NCI-H2107 treated with DMSO at 0.1 percent for 48 hours (cell line): Measurements from ENCODE around the gene MRPL52.
"Not testable (repeated sequence)": the region's sequence is repeated elsewhere in the genome, so short reads cannot be mapped to it uniquely, and the experiment has no call there.

Experiments used
- DNase-seq: peaks from one replicate; lab custom pipeline; 2025; ENCODE audit not compliant: unreplicated experiment; lab: John Stamatoyannopoulos, UW

MRPL52 gene

DNA sequence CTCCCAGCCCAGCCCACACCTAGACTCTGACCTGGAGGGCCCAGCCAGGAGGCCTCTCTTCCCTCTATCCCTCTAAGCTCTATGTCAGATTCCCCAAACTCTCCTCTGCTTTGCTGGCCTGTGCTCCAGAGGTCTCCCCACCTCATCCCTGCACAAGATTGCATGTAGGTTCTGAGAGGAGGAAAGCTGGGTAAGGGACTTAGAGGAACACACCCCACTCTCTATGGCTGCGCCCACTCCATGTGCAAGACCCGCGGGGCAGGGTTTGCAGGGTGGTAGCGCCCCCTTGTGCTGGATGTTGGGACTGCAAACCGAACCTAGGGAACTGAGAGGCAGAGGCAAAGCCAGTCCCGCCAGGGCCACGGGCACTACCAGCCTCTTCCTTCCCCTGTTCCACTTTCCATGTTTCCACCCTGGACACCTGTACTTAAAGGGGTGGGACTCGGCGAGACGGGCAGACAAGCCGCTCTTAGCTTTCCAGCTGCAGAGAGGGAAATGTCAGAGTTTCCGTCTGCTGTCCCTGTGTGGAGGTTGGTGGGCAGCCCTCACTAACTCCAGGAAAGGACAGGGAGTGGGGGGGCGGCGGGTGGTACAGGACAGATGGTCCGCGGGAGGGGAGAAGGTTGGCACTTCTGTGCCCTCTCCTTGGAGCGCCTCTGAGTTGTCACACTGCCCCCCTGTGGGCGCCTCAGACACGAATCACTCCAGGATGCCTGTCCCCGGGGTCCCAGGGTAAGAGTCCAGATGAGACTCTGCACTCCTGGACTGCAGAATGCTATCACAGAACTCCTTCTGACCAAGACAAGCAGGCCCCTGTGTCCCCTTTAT lies 23.5 kb downstream of the MRPL52 start:
- peak; percentile 63 for DNase-seq

DNA sequence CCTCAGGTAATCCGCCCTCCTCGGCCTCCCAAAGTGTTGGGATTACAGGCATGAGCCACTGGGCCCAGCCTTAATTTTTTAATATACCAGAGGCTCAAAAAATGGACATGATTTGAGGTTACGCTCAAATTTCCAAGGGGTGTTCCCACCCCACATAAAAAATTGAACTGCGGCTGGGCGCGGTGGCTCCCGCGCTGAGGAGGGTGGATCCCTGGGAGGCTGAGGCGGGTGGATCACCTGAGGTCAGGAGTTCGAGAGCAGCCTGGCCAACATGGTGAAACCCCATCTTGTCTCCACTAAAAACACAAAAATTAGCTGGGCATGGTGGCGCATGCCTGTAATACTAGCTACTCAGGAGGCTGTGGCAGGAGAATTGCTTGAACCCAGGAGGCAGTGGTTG lies 24.6 kb downstream of the MRPL52 start:
- DNase-seq: not testable (repeated sequence)

DNA sequence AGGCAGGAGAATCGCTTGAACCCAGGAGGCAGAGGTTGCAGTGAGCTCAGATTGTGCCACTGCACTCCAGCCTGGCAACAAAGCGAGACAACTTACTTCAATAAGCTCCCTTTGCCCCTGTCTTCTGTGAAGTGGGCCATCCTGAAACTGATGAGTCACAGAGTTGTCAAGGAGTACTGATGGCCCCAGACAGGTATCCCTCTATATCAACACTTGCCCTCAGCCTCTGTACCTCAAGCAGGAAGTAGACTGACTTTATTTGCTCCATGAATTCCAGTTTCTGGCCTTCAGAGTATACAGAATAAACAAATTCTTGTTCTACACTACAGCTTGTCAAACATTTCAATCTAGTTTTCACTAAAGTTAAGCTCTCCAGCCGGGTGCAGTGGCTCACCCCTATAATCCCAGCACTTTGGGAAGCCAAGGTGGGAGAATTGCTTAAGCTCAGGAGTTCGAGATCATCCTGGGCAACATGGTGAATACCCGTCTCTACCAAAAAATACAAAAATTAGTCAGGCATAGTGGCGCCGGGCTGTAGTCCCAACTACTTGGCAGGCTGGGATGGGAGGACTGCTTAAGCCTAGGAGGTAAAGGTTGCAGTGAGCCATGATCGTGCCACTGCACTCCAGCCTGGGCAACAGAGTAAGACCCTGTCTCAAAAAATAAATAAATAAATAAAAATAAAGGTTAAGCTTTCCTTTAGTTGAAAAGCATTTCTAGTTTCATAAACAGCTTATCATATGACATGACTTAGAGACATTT lies 25.5 kb downstream of the MRPL52 start:
- DNase-seq: no peak

DNA sequence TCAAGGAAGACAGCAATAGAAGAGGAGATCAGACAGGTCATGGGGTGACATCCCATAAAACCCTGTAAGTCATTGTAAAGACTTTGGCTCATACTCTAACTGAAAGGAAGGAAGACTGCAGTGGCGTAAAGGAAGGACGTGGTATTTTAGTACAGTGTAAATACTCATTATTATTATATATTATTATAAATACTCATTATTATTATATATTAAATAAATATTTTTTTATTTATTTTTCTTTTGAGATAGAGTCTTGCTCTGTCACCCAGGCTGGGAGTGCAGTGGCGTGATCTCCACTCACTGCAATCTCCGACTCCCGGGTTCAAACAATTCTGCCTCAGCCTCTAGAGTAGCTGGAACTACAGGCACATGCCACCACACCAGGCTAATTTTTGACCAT lies 26.7 kb downstream of the MRPL52 start:
- DNase-seq: no peak

DNA sequence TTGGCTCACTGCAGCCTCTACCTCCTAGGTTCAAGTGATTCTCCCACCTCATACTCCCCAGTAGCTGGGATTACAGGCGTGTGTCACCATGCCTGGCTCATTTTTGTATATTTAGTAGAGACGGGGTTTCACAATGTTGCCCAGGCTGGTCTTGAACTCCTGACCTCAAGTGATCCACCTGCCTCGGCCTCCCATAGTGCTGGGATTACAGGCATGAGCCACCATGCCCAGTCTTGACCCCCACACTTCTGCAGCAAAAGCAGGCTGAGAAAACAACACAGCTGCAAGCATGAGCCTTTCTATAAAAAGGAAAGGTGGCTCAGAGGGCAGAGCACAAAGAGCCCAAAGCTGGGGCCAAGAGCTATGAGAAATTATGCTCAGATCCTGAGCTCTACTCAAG lies 30.7 kb downstream of the MRPL52 start:
- DNase-seq: not testable (repeated sequence)

DNA sequence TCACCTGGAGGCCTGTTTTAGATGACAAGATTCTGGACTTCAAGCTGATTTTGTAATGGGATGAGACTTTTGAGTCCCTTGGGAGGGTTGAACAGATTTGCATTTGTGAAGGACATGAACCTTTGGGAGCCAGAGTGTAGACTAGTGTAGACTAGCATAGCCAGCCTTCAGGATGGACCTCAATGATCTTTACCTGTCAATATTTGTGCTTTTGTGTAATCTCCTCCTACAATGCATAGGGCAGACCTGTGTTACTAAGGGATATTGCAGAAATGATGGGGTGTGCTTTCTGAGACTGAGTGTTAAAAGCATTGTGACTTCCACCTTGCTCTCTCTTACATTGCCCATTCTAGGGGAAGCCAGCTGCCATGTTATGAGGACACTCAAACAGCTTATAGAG lies 32.0 kb downstream of the MRPL52 start:
- no peak for DNase-seq

DNA sequence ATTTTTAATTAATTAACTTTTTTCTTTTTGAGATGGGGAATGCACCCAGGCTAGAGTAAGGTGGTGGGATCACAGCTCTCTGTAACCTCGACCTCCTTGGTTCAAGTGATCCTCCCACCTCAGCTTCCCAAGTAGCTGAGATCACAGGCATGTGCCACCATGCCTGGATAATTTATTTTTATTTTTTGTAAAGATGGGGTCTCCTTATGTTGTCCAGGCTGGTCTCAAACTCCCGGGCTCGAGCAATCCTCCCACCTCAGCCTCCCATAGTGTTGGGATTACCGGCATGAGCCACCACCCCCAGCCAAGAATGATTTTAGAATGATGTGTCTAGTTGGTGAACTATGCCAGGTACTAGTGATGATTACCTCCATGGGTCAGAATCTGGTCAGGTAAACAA lies 35.3 kb downstream of the MRPL52 start:
- DNase-seq: no peak

DNA sequence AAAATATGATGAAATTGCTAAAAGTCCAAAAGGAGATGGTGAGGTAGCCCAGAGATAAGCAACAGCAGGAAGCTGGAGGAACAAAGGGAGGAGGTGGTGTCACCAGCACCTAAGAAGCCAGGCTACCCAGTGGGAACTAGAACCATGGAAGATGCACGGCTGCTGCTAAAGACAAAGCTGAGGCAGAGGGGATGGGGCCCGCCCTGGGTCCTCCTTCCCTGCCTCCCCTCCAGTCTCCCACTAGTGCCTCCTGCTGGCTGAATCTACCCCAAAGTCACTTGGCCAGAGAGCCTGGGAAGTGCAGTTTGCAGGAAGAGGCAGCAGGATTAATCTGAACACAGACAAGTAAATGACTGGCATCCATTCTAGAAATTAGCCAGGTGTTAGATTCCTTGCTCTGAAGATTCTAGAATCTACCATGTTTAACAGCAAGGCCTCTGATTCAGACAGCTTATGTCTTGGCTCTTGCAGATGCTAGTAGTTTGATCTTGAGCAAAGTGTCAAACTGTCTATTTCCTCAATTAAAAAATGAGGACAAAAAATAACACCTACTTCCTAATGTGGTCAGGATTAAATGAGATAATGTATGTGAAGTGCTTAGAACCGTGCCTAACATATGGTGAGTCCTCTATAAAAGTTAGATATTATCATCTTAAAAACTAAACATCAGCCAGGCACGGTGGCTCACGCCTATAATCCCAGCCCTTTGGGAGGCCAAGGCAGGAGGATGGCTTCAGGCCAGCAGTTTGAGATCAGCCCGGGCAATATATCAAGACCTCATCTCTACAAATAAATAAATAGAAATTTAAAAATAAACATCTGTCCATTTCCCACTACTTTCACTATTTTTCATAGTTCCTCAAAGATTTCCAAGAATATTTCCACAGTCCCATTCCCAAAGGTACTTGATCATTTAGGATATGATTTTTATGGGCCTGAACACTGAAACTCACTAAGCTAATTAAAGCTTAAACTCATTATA lies 36.0 kb downstream of the MRPL52 start:
- no peak for DNase-seq

DNA sequence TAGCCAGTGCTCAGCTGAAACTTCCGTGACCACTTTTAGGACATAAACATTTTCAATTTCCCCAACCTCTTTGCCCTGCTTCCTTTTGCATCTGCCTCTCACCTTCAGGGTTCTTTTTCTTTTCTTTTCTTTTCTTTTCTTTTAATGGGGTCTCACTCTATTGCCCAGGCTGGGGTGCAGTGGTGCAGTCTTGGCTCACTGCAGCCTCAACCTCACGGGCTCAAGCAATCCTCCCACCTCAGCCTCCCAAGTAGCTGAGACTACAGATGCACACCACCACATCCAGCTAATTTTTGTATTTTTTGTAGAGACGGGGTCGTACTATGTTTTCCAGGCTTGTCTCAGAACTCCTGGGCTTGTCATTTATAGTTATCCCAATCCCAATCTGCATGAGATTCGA lies 37.2 kb downstream of the MRPL52 start:
- no peak for DNase-seq

DNA sequence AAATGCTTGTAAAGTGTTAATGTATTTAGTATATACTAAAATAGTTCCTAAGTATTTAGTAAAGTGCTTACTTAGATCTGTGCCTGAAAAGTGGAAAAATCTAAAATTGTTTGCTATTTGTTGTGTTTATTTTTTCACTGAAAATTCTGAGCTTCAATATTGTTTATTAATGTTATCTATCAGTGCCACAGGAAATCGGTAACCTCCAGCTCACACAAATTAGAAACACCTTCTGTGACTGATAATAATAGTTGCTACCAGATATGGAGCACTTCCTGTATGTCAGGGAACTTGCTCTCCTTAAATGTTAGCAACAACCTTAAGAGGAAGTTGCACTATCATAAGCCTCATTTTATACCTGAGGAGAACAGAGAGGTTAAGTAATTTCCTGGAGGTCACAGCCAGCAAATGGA lies 41.1 kb downstream of the MRPL52 start:
- no peak for DNase-seq

DNA sequence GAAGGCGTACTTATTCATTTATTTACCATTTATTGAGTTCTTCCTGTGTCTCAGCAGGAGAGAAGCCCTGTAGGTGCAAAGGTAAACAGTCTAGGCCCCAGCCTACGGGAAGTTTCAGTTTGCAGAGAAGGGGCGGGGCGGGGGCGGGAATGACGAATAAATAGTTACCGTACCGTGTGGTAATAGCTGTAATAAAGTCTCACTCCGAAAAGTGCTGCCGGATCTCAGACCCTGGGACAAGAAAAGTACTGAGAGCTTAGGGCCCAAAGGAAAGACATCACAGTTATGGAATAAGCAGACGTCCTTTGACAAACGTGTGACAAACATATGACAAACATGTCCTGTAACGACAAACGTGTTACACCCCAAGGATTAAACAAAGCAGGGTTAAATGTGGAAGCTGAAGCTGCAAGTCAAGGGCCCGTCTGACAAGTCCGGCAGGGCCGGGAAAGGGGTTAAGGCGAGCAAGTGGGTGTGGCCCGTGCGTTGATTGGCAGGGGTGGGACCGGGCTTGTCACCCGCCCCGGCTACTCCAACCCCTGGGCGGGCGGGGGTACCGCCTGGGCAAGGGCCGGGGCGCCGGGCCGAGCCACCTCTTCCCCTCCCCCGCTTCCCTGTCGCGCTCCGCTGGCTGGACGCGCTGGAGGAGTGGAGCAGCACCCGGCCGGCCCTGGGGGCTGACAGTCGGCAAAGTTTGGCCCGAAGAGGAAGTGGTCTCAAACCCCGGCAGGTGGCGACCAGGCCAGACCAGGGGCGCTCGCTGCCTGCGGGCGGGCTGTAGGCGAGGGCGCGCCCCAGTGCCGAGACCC lies 41.7 kb downstream of the MRPL52 start, which contains the start of gene LRP10:
TSS of gene LRP10 (plus strand) at position 517 of the 809 bp plus-strand sequence. CDS start 564 bp downstream, outside the sequence.
- DNase-seq: peak; percentile 85

DNA sequence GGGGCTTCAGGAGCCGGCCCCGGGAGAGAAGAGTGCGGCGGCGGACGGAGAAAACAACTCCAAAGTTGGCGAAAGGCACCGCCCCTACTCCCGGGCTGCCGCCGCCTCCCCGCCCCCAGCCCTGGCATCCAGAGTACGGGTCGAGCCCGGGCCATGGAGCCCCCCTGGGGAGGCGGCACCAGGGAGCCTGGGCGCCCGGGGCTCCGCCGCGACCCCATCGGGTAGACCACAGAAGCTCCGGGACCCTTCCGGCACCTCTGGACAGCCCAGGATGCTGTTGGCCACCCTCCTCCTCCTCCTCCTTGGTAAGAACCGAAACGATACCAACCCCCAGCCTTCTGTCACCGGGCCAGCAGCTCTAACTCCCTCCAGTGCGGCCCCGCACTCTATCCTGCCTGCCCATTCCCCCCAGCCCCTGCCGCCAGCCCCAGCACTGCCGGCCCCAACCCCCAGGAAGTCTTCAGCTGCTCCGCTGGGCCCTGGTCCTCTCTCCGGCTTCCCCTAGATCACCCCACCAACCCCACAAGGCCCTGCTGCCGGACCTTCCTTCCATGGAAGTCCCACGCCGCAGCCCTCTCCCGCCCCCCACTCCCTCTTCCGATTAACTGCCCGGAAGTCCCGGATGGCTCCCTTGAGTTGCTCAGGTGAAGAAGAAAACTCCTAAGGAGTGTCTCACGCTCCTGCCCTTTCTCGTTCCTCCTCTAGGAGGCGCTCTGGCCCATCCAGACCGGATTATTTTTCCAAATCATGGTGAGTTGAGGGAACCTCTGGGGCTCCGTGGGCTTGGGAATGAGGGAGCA lies 42.5 kb downstream of the MRPL52 start:
- DNase-seq: peak; percentile 72

DNA sequence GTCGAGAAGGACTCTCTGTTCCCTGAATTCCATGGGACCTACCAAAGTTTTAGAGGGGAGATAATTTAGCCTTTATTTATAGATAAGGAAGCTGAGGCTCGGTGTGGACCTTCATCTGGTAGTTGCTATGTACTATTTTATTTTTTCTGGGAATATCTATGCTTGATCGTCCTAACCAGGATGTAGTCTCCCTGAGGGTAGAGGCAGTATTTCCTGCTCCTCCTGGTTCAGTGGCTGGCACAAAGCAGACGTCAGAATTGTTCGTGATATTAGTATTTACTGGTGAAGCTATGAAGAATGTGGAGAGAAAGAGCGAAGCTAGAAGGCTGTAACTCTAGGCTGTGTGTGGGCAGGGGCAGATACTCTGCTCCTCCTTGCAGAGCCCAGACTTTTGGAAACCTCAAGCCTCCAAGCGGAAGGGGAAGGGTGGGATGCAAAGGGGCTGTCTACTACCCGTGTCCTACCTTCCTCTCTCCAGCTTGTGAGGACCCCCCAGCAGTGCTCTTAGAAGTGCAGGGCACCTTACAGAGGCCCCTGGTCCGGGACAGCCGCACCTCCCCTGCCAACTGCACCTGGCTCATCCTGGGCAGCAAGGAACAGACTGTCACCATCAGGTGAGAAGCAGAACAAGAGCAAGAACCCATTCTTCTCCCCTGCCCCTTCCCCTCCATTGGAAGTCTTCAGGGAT lies 43.3 kb downstream of the MRPL52 start:
- no peak for DNase-seq

DNA sequence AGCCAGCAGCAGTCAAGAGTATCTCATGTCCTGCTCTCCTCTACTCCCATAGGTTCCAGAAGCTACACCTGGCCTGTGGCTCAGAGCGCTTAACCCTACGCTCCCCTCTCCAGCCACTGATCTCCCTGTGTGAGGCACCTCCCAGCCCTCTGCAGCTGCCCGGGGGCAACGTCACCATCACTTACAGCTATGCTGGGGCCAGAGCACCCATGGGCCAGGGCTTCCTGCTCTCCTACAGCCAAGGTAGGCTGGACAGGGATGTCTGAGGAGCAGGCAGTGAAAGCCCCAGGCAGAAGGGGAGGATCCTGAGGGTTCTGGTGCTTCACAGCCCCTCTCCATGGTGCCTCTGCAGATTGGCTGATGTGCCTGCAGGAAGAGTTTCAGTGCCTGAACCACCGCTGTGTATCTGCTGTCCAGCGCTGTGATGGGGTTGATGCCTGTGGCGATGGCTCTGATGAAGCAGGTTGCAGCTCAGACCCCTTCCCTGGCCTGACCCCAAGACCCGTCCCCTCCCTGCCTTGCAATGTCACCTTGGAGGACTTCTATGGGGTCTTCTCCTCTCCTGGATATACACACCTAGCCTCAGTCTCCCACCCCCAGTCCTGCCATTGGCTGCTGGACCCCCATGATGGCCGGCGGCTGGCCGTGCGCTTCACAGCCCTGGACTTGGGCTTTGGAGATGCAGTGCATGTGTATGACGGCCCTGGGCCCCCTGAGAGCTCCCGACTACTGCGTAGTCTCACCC lies 45.5 kb downstream of the MRPL52 start:
- DNase-seq: no peak

DNA sequence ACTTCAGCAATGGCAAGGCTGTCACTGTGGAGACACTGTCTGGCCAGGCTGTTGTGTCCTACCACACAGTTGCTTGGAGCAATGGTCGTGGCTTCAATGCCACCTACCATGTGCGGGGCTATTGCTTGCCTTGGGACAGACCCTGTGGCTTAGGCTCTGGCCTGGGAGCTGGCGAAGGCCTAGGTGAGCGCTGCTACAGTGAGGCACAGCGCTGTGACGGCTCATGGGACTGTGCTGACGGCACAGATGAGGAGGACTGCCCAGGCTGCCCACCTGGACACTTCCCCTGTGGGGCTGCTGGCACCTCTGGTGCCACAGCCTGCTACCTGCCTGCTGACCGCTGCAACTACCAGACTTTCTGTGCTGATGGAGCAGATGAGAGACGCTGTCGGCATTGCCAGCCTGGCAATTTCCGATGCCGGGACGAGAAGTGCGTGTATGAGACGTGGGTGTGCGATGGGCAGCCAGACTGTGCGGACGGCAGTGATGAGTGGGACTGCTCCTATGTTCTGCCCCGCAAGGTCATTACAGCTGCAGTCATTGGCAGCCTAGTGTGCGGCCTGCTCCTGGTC lies 46.1 kb downstream of the MRPL52 start:
- DNase-seq: no peak

DNA sequence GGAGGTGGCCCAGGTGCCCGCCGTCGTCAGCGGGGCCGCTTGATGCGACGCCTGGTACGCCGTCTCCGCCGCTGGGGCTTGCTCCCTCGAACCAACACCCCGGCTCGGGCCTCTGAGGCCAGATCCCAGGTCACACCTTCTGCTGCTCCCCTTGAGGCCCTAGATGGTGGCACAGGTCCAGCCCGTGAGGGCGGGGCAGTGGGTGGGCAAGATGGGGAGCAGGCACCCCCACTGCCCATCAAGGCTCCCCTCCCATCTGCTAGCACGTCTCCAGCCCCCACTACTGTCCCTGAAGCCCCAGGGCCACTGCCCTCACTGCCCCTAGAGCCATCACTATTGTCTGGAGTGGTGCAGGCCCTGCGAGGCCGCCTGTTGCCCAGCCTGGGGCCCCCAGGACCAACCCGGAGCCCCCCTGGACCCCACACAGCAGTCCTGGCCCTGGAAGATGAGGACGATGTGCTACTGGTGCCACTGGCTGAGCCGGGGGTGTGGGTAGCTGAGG lies 47.4 kb downstream of the MRPL52 start:
- DNase-seq: no peak
